Measurements from ENCODE around the gene C17orf107. TPM values are rescaled to one million over a fixed set of nuclear protein-coding genes. Genes with fewer than 3 reads are reported as not detected.
"Not testable (repeated sequence)": the region's sequence is repeated elsewhere in the genome, so short reads cannot be mapped to it uniquely, and the experiment has no call there.

C17orf107 gene
- total RNA-seq = 7.7 TPM
- 1.7 TPM for polyA plus RNA-seq

DNA sequence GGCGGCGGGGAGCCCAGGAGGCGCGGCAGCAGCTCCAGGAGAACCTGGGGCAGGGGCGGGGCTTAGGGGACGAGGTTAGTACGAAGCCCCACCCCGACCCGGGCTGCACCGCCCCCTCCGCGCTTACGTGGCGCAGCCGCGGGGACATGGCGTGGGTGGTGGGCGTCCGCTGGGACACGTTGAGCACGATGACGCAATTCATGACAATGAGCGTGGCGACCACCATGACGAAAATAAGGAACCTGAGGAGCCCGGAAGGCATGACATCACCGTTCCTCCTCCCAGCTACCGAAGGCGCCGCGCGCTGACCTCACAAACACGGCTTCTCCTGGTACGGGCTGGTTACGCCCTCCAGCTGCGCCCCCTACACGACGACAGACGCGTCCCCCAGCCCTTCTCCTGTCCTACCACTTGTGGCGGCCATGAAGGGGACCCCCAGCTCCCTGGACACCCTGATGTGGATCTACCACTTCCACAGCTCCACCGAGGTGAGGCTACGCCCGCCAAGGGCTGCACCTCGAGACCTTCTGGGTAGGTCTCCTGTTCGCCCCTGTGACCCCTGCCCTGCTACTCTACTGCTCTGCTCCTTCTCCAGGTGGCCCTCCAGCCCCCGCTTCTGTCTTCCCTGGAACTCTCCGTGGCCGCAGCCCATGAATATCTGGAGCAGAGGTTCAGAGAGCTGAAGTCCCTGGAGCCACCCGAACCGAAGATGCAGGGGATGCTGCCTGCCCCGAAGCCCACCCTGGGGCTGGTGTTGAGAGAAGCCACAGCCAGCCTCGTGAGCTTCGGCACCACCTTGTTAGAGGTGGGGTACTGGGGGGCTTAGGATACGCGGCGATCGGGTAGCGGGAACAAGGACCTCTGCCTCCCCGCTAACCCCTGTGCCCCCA lies at the start of gene C17orf107:
TSS of gene C17orf107 (plus strand) at position 196 of the 890 bp plus-strand sequence. CDS start at position 423, 227 bp downstream.
- DNase-seq (ENCODE audit: extremely low spot score) = peak; percentile 59
- Histone ChIP-seq H3K4me1 (ENCODE audit: insufficient read depth) (no peaks in the 10 kb centered on the region), H3K27ac (ENCODE audit: low read depth) (no peak within 1 kb of the TSS), H3K4me3 (ENCODE audit: low read depth, low read length) (peak within 1 kb of the TSS; percentile 20), H3K36me3 (ENCODE audit: insufficient read depth) (peaks cover 3% of the 10 kb centered on the region)
- 10% methylated on average over 60 of the region's 60 CpGs for WGBS

DNA sequence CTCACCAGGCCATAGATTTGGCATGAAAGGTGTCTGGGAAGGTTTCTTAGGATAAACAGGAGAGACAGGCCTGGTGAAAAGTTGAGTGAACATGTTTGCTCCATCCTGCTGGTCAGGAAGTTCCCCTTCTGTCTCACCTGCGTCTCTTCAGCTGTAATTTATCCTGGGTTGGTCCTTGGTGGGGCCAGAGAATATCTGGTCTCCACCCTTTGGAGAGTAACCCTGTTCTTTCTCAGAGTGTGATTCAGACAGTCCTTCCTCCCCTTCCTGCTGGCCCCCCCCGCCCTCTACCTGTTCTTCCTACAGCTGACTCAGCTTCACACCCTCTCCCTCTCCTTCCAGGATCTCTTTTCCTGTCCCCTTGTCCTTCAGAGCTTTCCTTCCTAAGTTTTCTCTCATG lies 49.1 kb upstream of the C17orf107 start:
- Histone ChIP-seq H3K4me1 (ENCODE audit: insufficient read depth) (no peaks in the 10 kb centered on the region), H3K27ac (ENCODE audit: low read depth) (no peak overlapping the region), H3K4me3 (ENCODE audit: low read depth, low read length) (no peak overlapping the region), H3K36me3 (ENCODE audit: insufficient read depth) (no peaks in the 10 kb centered on the region)
- no peak for DNase-seq (ENCODE audit: extremely low spot score)
- WGBS = 96% methylated on average over 2 of the region's 2 CpGs

DNA sequence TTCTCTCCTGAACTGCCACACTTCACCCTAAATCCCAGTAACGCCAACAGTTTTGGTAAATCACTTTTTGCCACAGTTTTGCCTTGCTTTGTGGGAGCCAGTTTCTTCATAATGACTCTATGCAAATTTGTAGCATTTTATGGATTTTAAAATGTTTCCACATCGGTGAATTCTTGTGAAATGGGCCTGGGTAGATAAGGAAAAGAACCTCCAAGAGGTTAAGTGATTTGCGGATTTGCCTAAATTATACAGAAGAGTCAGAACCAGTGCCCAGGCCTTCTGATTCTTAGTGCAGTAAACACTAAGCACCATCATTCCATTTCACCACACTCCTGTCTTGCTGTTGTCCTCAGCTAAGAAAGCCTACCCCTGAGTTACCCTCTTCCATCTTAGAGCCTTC lies 48.3 kb upstream of the C17orf107 start:
- 80% methylated on average over 3 of the region's 3 CpGs for WGBS
- Histone ChIP-seq H3K4me1 (ENCODE audit: insufficient read depth) (no peaks in the 10 kb centered on the region), H3K27ac (ENCODE audit: low read depth) (no peak overlapping the region), H3K4me3 (ENCODE audit: low read depth, low read length) (no peak overlapping the region), H3K36me3 (ENCODE audit: insufficient read depth) (no peaks in the 10 kb centered on the region)
- DNase-seq (ENCODE audit: extremely low spot score) = no peak

DNA sequence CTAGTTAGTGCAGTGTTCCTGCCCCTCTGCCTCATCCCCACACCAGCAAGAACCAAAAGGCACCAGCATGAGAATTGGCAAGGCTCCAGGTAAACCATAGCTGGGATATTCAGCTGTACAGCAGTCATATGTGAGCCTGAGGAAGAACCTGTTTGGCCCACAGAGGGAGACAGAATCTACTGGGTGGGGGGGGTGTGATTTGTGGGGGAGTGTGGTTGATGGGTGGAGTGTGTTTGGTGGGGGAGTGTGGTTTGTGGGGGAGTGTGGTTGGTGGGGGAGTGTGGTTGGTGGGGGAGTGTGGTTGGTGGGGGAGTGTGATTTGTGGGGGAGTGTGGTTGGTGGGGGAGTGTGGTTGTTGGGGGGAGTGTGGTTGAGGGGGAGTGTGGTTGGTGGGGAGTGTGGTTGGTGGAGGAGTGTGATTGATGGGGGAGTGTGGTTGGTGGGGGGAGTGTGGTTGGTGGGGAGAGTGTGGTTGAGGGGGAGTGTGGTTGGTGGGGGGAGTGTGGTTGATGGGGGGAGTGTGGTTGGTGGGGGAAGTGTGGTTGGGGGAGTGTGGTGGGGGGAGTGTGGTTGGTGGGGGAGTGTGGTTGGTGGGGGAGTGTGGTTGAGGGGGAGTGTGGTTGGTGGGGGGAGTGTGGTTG lies 46.6 kb upstream of the C17orf107 start:
- H3K4me1 ChIP-seq (ENCODE audit: insufficient read depth) = no peaks in the 10 kb centered on the region
- DNase-seq (ENCODE audit: extremely low spot score) = no peak
- H3K36me3 ChIP-seq (ENCODE audit: insufficient read depth) = no peaks in the 10 kb centered on the region

DNA sequence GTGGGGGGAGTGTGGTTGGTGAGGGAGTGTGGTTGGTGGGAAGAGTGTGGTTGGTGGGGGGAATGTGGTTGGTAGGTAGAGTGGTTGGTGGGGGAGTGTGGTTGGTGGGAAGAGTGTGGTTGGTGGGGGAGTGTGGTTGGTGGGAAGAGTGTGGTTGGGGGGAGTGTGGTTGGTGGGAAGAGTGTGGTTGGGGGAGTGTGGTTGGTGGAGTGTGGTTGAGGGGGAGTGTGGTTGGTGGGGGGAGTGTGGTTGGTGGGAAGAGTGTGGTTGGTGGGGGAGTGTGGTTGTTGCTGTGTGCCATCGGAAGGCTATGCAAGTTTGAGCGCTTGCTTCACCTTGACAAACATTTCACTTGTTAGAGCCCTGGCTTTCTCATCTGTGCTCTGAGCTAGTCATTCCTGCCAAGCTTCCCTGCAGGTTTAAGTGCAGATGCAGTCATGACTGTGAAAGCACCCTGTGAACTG lies 46.1 kb upstream of the C17orf107 start:
- Histone ChIP-seq H3K4me1 (ENCODE audit: insufficient read depth) (no peaks in the 10 kb centered on the region), H3K36me3 (ENCODE audit: insufficient read depth) (no peaks in the 10 kb centered on the region), H3K27ac (ENCODE audit: low read depth) (no peak overlapping the region), H3K4me3 (ENCODE audit: low read depth, low read length) (no peak overlapping the region)
- no peak for DNase-seq (ENCODE audit: extremely low spot score)
- WGBS = 79% methylated on average over 2 of the region's 2 CpGs

More for the DNA sequence above, 46.6 kb upstream of the C17orf107 start:
- no peak overlapping the region for H3K4me3 ChIP-seq (ENCODE audit: low read depth, low read length)
- H3K27ac ChIP-seq (ENCODE audit: low read depth) = no peak overlapping the region

DNA sequence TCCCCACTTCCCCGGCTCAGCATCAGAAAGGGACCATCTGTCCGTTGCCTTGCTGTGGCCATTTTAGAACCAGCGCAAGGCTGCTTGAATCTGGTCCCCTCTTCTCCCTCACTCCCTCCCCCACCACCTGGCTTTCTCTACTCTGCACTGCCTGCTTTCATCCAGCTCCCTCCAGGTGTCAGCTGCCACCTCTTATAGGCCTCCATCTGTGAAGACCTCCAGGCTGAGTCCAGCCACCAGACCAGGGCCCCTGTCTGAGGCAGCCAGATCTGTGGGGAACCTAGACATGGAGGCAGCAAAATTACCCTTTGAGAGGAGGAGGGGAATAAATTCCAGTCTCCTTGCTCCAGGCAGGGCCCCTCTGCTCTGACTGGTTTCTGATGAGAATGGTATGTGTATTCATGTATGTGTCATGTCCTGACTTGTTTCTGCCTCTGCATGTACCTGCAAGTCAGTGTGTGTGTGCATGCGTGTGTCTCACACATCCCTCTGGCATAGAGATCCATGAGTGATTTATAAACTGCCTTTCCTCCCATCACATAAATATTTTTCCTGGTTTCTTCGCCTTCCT lies 45.1 kb upstream of the C17orf107 start:
- Histone ChIP-seq H3K36me3 (ENCODE audit: insufficient read depth) (no peaks in the 10 kb centered on the region), H3K27ac (ENCODE audit: low read depth) (no peak overlapping the region), H3K4me1 (ENCODE audit: insufficient read depth) (no peaks in the 10 kb centered on the region), H3K4me3 (ENCODE audit: low read depth, low read length) (no peak overlapping the region)
- 87% methylated on average over 5 of the region's 5 CpGs for WGBS
- peak; percentile 69 for DNase-seq (ENCODE audit: extremely low spot score)

DNA sequence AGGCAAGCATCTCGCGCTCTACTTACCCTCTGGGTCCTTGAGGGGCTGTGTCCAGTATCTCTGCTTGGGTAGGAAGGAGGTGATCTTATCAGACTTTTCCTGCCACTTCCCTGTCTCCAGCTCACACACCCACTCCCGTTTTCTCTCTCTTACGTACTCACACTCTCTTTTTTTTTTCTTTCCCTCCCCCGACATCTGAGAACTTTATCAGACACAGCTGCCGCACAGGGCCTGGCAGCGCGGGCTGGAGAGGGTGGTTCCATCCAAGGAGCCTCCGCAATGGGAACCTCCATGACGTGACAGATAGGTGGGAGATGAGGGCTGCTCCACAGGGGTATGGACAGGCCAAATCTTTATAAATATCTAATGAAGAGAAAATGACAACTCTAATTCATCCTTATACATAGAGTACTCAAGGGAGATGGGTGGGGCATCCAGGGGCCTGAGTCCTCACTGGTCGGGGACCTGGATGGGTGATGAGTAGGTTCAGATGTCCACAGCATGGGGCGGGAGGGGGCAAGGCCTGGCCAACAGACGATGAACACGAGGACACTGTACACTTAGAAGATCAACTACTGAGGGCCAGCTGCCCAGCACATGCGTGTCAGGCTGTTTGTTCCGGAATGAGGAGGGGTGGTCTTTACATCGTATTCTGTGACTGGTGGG lies 42.9 kb upstream of the C17orf107 start:
- H3K4me3 ChIP-seq (ENCODE audit: low read depth, low read length) = no peak overlapping the region
- H3K4me1 ChIP-seq (ENCODE audit: insufficient read depth) = no peaks in the 10 kb centered on the region
- 79% methylated on average over 17 of the region's 17 CpGs for WGBS
- no peaks in the 10 kb centered on the region for H3K36me3 ChIP-seq (ENCODE audit: insufficient read depth)
- no peak for DNase-seq (ENCODE audit: extremely low spot score)
- H3K27ac ChIP-seq (ENCODE audit: low read depth) = no peak overlapping the region

DNA sequence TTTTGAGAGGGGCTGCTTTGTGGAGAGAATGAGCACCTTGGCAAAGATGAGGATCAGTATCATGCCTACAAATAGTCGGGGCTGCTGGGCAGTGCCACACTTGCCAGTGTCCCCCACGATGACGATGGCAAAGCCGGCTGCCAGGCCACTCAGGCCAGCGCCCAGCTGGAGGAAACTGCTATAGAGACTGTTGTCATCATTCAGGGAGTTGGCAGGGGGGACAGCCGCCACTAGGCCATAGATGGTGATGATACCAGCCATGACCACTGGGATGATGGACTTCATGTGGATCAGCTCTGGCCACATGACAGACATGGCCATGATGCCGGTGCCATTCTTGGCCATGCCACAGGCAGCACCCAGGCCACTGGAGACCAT lies 42.4 kb upstream of the C17orf107 start:
- DNase-seq (ENCODE audit: extremely low spot score) = no peak
- Histone ChIP-seq H3K36me3 (ENCODE audit: insufficient read depth) (no peaks in the 10 kb centered on the region), H3K27ac (ENCODE audit: low read depth) (no peak overlapping the region), H3K4me3 (ENCODE audit: low read depth, low read length) (no peak overlapping the region), H3K4me1 (ENCODE audit: insufficient read depth) (no peaks in the 10 kb centered on the region)
- 93% methylated on average over 7 of the region's 7 CpGs for WGBS

DNA sequence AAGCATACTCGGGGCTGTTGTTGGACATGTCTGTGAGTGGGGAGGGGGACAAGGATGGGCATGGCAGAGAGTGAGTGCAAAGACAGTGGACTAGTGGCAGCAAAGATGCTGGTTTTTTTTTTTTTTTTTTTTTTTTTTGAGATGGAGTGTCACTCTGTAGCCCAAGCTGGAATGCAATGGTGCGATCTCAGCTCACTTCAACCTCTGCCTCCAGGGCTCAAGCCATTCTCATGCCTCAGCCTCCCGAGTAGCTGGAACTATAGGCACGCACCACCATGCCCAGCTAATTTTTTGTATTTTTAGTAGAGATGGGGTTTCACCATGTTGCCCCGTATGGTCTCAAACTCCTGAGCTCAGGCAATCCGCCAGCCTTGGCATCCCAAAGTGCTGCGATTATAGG lies 42.0 kb upstream of the C17orf107 start:
- DNase-seq (ENCODE audit: extremely low spot score); H3K27ac ChIP-seq (ENCODE audit: low read depth); H3K4me3 ChIP-seq (ENCODE audit: low read depth, low read length); H3K36me3 ChIP-seq (ENCODE audit: insufficient read depth); H3K4me1 ChIP-seq (ENCODE audit: insufficient read depth): not testable (repeated sequence)
- 92% methylated on average over 7 of the region's 7 CpGs for WGBS

DNA sequence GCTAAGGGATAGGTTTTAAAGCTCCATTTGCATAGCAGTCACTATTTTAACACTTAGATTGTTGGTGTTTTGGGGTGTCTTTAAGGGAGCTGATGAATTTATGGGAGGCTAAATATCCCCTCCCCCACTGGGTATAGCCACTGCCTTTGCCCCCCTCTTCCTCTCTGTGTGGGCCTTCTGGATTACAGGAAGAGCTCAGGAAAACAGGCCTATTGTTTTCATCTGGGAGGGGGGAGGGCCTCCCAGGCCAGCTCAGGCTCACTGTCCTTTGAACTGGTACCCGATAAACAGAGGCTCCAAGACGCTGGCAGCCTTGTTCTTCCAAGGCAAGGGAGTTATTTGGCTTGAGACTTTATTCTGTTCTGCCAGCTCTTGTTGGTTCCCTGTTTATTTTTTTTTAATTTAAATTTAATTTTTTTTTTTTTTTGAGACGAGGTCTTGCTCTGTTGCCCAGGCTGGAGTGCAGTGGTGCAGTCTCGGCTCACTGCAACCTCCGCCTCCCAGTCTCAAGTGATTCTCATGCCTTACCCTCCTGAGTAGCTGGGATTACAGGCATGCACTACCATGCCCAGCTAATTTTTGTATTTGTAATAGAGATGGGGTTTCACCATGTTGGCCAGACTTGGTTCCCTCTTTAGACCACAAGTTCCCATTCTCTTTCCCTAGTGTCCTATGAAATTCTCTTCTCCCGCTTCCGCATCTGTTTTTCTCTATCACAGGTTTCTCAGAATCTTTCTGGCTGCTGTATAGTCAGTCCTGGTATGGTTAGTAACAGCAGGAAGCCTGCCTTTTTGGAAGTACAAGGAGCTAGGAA lies 41.1 kb upstream of the C17orf107 start:
- no peak for DNase-seq (ENCODE audit: extremely low spot score)
- no peak overlapping the region for H3K4me3 ChIP-seq (ENCODE audit: low read depth, low read length)
- H3K4me1 ChIP-seq (ENCODE audit: insufficient read depth) = no peaks in the 10 kb centered on the region
- no peak overlapping the region for H3K27ac ChIP-seq (ENCODE audit: low read depth)
- WGBS = 69% methylated on average over 7 of the region's 7 CpGs
- H3K36me3 ChIP-seq (ENCODE audit: insufficient read depth) = no peaks in the 10 kb centered on the region

DNA sequence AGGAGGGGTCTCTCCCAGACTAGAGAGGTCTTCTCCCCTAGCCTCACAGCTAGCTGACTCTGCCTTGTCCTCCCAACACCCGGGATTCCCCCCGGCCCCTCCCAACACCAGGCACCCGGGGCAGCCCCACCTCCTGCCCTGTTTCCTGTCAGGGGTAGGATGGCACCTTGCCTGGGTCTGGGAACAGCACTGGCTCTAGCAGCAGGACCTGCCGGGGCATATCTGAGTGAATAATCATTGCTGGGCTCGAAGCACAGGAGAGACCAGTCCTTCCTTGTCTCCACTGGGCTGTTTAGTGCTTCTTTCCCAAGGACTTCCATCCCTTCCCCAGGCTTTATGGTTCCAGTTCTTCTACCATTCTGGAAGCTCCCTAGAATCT lies 40.5 kb upstream of the C17orf107 start:
- Histone ChIP-seq H3K27ac (ENCODE audit: low read depth) (no peak overlapping the region), H3K36me3 (ENCODE audit: insufficient read depth) (no peaks in the 10 kb centered on the region), H3K4me1 (ENCODE audit: insufficient read depth) (no peaks in the 10 kb centered on the region), H3K4me3 (ENCODE audit: low read depth, low read length) (no peak overlapping the region)
- WGBS = 28% methylated on average over 5 of the region's 5 CpGs
- no peak for DNase-seq (ENCODE audit: extremely low spot score)

DNA sequence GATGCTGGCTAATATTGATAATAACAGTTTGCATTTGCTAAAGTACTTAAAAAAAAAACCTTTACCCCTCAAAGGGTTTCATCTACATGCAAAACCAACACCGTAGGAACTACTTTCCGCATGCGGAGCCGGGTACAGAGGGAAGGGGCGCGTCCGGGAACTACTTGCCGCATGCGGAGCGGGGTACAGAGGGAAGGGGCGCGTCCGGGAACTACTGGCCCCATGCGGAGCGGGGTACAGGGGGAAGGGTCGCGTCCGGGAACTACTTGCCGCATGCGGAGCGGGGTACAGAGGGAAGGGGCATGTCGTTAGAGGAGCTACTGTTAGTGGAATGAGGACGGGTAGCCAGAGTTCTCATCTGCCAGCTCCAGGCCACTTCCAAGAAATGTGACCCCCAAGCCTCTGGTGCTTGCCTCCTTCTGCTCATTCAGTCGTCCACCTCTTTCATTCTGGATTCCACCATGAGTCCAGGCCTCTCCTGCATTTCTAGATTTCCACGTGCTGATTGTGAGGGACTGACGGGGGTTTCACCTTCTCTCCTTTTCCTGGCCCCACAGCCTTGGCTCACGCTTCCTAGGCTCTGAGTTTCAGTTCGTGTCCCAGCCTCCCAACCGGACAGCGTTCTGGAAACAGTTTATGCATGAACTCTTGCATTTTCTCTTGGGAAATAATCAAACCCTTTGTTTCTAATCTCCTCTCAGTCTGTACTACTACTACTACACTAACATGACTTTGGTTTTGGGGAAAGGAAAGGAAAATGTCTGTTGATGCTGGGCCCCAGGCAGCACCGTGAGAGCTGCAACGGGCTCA lies 39.3 kb upstream of the C17orf107 start:
- DNase-seq (ENCODE audit: extremely low spot score) = no peak
- 79% methylated on average over 32 of the region's 32 CpGs for WGBS
- H3K4me3 ChIP-seq (ENCODE audit: low read depth, low read length) = no peak overlapping the region
- H3K36me3 ChIP-seq (ENCODE audit: insufficient read depth) = no peaks in the 10 kb centered on the region
- H3K27ac ChIP-seq (ENCODE audit: low read depth) = no peak overlapping the region
- no peaks in the 10 kb centered on the region for H3K4me1 ChIP-seq (ENCODE audit: insufficient read depth)

Data from urinary bladder (tissue), 4 donors.